ENCODE measurements around the gene ITPK1.
A peak's percentile ranks its signal among the peaks of the same experiment; 100 is the strongest.

The ITPK1 gene

DNA sequence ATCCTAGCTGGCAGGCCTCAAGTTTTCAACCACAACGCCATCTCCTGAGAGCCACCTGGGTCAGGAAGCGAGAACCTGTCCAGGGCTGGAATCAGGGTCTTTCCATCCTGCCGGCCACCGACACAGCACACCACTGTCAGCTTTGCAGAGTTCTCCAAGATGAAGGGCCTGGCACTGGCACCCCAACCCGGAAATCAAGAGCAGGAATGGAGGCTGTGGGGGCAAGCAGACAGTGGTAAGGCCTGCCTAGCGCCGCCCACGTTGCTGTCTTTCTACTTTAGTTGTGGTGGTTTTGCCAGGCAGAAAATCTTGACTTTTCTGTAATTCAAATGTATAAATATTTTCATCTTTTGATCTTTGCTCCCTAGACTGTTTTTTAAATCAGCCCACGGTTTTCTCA is 90.7 kb downstream of the ITPK1 start:
- no peaks in the 10 kb centered on the region for H3K4me1 ChIP-seq (ENCODE audit: control insufficient read depth, insufficient read depth, low read length)
- H3K9me3 ChIP-seq (ENCODE audit: control insufficient read depth, insufficient read depth, low read length) = no peaks in the 10 kb centered on the region
- no peak overlapping the region for H3K9ac ChIP-seq (ENCODE audit: low read depth, low read length)

DNA sequence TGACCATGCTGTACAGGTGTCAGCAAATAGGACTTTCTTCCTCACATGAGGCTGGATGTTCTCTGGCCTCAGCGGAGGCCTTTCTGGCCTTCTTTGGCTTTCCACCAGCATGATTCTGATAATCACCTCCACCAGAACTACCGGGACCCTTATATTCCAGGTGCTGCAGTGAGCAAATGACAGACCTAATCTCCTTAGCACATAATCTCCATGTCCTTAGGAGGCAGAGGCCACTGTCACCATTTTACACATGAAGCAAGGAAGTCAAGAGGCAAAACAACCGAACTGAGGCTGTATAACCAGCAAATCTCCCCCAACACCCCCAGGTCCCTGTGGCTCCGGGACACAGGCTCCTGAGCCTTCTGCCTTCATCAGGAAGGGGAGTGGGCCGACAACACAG is 91.2 kb downstream of the ITPK1 start:
- no peaks in the 10 kb centered on the region for H3K9me3 ChIP-seq (ENCODE audit: control insufficient read depth, insufficient read depth, low read length)
- no peak overlapping the region for H3K4me3 ChIP-seq (ENCODE audit: low read depth, low read length)
- no peak overlapping the region for H3K9ac ChIP-seq (ENCODE audit: low read depth, low read length)

More for the DNA sequence above, 90.7 kb downstream of the ITPK1 start:
- H3K4me3 ChIP-seq (ENCODE audit: low read depth, low read length) = no peak overlapping the region
- H3K36me3 ChIP-seq (ENCODE audit: control insufficient read depth, insufficient read depth, low read length) = no peaks in the 10 kb centered on the region
- no peaks in the 10 kb centered on the region for H3K27me3 ChIP-seq (ENCODE audit: control insufficient read depth, insufficient read depth, low read length)

DNA sequence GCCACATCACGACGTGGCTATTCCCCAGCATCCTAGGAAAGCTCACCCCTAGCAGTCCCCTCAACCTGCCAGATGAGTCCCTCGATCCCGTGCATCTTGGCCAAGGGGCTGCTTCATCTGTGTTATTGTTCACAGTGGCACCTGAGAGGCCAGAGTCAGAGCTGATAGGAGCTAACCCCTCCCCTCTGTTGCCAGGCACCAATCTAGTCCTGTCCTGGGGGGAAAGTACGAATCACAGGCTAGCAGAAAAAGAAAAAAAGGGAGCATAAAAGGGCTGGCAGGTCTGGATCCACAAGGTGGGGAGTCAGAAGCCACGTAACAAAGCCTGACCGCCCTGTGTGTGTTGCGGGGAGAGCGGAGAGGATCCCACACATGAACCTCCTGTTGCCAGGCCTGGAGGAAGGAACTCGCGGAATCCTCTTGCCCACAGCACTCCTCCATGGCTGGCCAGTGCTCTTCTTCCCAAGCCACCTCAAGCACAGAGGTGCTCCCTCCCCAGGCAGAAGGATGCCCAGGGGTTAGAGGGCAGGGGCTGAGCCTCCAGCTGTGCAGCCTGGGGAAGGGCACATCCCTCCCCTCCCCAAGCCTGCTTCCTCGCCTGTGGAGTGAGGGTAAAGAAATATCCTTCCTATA is 91.8 kb downstream of the ITPK1 start:
- no peaks in the 10 kb centered on the region for H3K9me3 ChIP-seq (ENCODE audit: control insufficient read depth, insufficient read depth, low read length)
- no peak overlapping the region for H3K9ac ChIP-seq (ENCODE audit: low read depth, low read length)
- H3K36me3 ChIP-seq (ENCODE audit: control insufficient read depth, insufficient read depth, low read length) = peaks cover 2% of the 10 kb centered on the region
- H3K27me3 ChIP-seq (ENCODE audit: control insufficient read depth, insufficient read depth, low read length) = no peaks in the 10 kb centered on the region
- no peak overlapping the region for H3K4me3 ChIP-seq (ENCODE audit: low read depth, low read length)
- H3K4me1 ChIP-seq (ENCODE audit: control insufficient read depth, insufficient read depth, low read length) = no peaks in the 10 kb centered on the region

More for the DNA sequence above, 91.2 kb downstream of the ITPK1 start:
- Histone ChIP-seq H3K27me3 (ENCODE audit: control insufficient read depth, insufficient read depth, low read length) (no peaks in the 10 kb centered on the region), H3K36me3 (ENCODE audit: control insufficient read depth, insufficient read depth, low read length) (no peaks in the 10 kb centered on the region), H3K4me1 (ENCODE audit: control insufficient read depth, insufficient read depth, low read length) (no peaks in the 10 kb centered on the region)

DNA sequence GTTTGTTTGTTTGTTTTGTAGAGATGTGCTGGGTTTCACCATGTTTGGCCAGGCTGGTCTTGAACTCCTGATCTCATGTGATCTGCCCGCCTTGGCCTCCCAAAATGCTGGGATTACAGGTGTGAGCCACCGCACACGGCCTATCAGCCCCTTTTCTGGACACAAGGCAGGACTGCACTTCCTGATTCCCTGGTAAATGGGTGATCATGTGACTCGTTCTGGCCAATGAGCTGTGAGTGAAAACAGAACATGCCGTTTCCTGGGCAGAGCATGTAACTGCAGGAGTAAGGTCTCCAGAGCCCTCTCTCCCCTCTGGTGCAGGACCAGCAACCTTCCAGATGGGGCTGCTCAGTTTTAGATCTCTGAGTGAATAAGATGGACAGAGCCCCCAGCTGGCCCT is 92.7 kb downstream of the ITPK1 start:
- H3K4me3 ChIP-seq (ENCODE audit: low read depth, low read length) = no peak overlapping the region
- peaks cover 3% of the 10 kb centered on the region for H3K4me1 ChIP-seq (ENCODE audit: control insufficient read depth, insufficient read depth, low read length)
- H3K36me3 ChIP-seq (ENCODE audit: control insufficient read depth, insufficient read depth, low read length) = peaks cover 2% of the 10 kb centered on the region
- H3K9me3 ChIP-seq (ENCODE audit: control insufficient read depth, insufficient read depth, low read length) = no peaks in the 10 kb centered on the region
- H3K27me3 ChIP-seq (ENCODE audit: control insufficient read depth, insufficient read depth, low read length) = no peaks in the 10 kb centered on the region
- no peak overlapping the region for H3K9ac ChIP-seq (ENCODE audit: low read depth, low read length)

DNA sequence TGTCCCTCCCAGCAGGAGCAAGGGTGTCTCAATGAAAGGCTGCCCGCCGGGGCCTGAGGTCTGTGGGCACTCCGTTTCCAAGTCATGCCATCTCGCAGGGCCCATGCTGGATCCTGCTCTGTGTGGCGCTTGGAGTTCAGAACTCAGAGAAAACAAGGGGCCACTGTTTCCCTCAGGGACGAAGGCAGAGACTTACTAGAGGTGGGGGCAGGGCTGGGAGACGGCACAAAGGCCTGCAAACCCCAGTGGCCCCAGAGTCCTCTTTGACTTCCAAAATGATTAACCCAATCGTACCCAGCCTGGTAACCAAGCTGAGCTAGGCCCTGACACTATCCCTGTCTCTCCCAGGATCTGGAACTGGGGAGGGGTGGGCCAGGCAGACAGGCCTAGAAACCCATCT is 95.8 kb downstream of the ITPK1 start:
- Histone ChIP-seq H3K4me1 (ENCODE audit: control insufficient read depth, insufficient read depth, low read length) (peaks cover 3% of the 10 kb centered on the region), H3K36me3 (ENCODE audit: control insufficient read depth, insufficient read depth, low read length) (peaks cover 9% of the 10 kb centered on the region), H3K27me3 (ENCODE audit: control insufficient read depth, insufficient read depth, low read length) (no peaks in the 10 kb centered on the region), H3K9me3 (ENCODE audit: control insufficient read depth, insufficient read depth, low read length) (no peaks in the 10 kb centered on the region), H3K9ac (ENCODE audit: low read depth, low read length) (no peak overlapping the region), H3K4me3 (ENCODE audit: low read depth, low read length) (no peak overlapping the region)

DNA sequence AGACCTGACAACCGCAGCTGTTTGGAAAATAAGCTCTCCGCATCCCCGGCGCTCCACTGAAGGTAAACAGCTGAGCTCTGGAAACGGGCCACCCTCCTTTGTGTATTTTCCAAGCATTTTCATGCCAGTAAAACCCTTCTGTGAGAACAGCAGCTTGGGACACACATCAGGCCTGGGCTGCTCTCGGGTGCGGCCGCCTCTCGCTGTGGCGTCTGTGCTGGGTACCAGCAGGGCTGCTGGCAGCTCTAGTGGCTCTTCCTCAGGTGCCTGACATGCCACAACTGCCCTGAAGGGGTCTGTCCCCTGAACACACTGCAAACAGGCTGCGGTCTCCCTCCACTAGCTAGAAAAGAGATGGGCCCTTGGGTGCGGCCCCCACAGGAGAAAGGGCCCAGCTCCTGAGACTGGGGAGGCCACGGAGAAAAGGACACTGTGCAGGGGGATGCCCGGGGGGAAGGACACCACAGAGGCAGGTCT is 96.3 kb downstream of the ITPK1 start:
- Histone ChIP-seq H3K27me3 (ENCODE audit: control insufficient read depth, insufficient read depth, low read length) (no peaks in the 10 kb centered on the region), H3K4me3 (ENCODE audit: low read depth, low read length) (no peak overlapping the region), H3K9me3 (ENCODE audit: control insufficient read depth, insufficient read depth, low read length) (no peaks in the 10 kb centered on the region), H3K4me1 (ENCODE audit: control insufficient read depth, insufficient read depth, low read length) (peaks cover 3% of the 10 kb centered on the region), H3K36me3 (ENCODE audit: control insufficient read depth, insufficient read depth, low read length) (peaks cover 14% of the 10 kb centered on the region), H3K9ac (ENCODE audit: low read depth, low read length) (peak overlapping the region; percentile 24)

DNA sequence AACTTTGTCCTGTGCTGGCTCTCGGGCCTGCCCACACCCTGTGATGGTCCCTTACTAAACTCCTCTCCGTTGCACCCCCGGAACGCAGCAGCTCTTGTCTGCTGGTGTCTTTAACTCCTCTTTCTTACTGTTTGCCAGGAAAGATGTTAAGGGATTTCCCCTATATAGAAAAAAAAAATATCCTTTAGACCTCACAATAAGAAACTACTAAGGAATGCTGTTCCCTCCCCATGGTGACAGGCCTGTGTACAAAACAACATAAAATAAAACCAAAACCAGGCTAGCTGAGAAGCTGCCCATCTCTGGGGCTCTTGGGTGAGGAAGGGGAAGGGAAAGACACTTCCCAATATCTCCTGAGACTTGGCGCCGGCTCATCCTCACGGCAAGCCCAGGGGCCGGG is 97.4 kb downstream of the ITPK1 start:
- Histone ChIP-seq H3K9me3 (ENCODE audit: control insufficient read depth, insufficient read depth, low read length) (no peaks in the 10 kb centered on the region), H3K9ac (ENCODE audit: low read depth, low read length) (no peak overlapping the region), H3K27me3 (ENCODE audit: control insufficient read depth, insufficient read depth, low read length) (no peaks in the 10 kb centered on the region), H3K4me3 (ENCODE audit: low read depth, low read length) (no peak overlapping the region), H3K4me1 (ENCODE audit: control insufficient read depth, insufficient read depth, low read length) (peaks cover 3% of the 10 kb centered on the region), H3K36me3 (ENCODE audit: control insufficient read depth, insufficient read depth, low read length) (peaks cover 14% of the 10 kb centered on the region)

DNA sequence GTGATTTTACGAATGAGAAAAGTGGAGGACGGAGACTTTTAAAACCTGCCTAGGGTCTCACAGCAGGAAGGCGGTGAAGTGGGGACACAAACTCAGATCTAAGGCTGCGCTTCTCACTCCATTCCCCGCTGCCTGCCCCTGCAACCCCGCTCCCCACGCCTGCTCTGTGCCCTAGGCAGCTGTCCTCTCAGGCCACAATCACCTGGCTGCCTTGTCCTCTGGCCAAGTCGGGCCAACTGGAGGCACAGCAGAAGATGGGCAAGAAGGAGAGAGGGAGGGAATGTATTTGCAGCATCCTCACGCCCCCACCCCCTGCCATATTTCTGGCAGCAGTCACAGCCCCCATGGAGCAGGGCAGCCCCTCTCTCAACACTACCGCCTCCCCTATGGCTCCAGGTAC is 97.8 kb downstream of the ITPK1 start:
- H3K36me3 ChIP-seq (ENCODE audit: control insufficient read depth, insufficient read depth, low read length) = peaks cover 14% of the 10 kb centered on the region
- peaks cover 3% of the 10 kb centered on the region for H3K4me1 ChIP-seq (ENCODE audit: control insufficient read depth, insufficient read depth, low read length)
- no peak overlapping the region for H3K9ac ChIP-seq (ENCODE audit: low read depth, low read length)
- no peaks in the 10 kb centered on the region for H3K27me3 ChIP-seq (ENCODE audit: control insufficient read depth, insufficient read depth, low read length)
- no peak overlapping the region for H3K4me3 ChIP-seq (ENCODE audit: low read depth, low read length)
- H3K9me3 ChIP-seq (ENCODE audit: control insufficient read depth, insufficient read depth, low read length) = no peaks in the 10 kb centered on the region

DNA sequence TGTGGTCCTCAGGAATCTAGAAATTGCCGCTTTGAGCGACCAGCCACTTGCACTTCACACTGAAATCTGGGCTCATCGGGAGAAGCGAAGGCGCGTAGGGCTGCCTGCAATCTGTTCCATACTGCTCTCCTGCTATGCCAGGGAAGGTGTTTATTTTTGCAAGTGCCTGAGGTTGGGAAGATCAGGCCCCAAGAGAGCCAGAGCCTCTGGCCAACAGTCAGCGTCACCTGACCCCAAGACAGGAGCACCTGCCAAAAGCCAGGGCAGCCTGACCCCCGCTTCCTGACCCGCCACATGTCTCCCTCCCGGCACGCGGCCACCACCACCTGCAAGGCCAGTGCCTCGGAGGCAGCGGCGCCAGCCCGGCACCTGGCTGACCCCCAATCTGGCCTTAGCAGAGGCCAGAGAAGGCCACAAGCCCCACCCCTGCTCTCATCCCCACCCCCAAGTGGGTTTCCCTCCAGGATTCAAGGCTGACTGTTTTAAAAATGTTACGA is 98.4 kb downstream of the ITPK1 start:
- peaks cover 3% of the 10 kb centered on the region for H3K4me1 ChIP-seq (ENCODE audit: control insufficient read depth, insufficient read depth, low read length)

DNA sequence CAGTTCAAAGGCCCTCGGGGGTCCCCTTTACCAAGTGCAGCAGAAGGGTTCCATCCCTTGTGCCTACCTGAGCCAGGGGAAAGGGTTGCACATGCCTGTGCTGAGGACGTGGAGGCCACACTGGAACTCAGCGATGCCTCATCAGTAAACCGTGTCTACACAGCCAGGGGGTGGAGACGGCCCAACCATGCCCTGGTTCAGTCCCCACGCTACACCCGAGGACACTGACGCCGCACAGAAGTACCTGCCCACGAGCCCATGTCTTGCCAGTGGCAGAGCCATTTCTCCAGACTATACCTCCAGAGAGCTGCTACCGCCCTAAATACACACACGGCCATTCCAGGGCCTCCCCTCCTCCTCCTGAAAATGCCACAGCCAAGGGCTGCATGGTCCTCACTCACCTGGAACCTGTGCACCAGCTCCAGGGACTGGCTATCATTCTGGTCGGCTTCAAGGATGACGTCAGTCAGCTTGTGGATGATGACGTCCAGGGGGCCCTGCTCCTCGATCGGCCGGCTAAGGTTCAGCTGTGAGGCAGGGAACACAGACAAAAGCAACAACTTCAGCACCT is 99.4 kb downstream of the ITPK1 start:
- Histone ChIP-seq H3K27me3 (ENCODE audit: control insufficient read depth, insufficient read depth, low read length) (no peaks in the 10 kb centered on the region), H3K9me3 (ENCODE audit: control insufficient read depth, insufficient read depth, low read length) (no peaks in the 10 kb centered on the region), H3K9ac (ENCODE audit: low read depth, low read length) (no peak overlapping the region), H3K36me3 (ENCODE audit: control insufficient read depth, insufficient read depth, low read length) (peaks cover 14% of the 10 kb centered on the region), H3K4me1 (ENCODE audit: control insufficient read depth, insufficient read depth, low read length) (peaks cover 3% of the 10 kb centered on the region), H3K4me3 (ENCODE audit: low read depth, low read length) (no peak overlapping the region)

More for the DNA sequence above, 98.4 kb downstream of the ITPK1 start:
- Histone ChIP-seq H3K9me3 (ENCODE audit: control insufficient read depth, insufficient read depth, low read length) (no peaks in the 10 kb centered on the region), H3K9ac (ENCODE audit: low read depth, low read length) (no peak overlapping the region), H3K27me3 (ENCODE audit: control insufficient read depth, insufficient read depth, low read length) (no peaks in the 10 kb centered on the region), H3K4me3 (ENCODE audit: low read depth, low read length) (no peak overlapping the region), H3K36me3 (ENCODE audit: control insufficient read depth, insufficient read depth, low read length) (peaks cover 14% of the 10 kb centered on the region)

DNA sequence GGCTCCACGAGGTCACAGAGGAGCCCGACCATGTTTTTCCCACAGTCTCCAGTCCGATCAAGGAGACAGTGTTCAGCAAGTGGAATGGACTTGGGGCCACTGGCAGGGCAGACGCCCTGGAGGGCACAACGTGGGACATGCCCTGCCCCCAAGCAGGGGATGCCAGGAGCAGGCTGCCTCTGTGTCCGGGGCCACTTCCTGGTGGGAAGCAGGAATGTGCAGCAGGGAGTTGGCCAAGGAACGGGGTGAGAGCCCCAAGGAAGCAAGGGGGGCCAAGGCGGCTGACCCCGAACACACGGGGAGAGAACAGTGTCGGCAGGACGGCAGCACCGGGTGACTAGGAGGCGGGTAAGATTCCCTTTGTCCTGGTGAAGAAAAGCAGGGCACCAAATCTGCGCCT is 100.2 kb downstream of the ITPK1 start:
- Histone ChIP-seq H3K4me1 (ENCODE audit: control insufficient read depth, insufficient read depth, low read length) (peaks cover 3% of the 10 kb centered on the region), H3K9ac (ENCODE audit: low read depth, low read length) (no peak overlapping the region), H3K27me3 (ENCODE audit: control insufficient read depth, insufficient read depth, low read length) (no peaks in the 10 kb centered on the region), H3K36me3 (ENCODE audit: control insufficient read depth, insufficient read depth, low read length) (peaks cover 14% of the 10 kb centered on the region), H3K4me3 (ENCODE audit: low read depth, low read length) (no peak overlapping the region), H3K9me3 (ENCODE audit: control insufficient read depth, insufficient read depth, low read length) (no peaks in the 10 kb centered on the region)

DNA sequence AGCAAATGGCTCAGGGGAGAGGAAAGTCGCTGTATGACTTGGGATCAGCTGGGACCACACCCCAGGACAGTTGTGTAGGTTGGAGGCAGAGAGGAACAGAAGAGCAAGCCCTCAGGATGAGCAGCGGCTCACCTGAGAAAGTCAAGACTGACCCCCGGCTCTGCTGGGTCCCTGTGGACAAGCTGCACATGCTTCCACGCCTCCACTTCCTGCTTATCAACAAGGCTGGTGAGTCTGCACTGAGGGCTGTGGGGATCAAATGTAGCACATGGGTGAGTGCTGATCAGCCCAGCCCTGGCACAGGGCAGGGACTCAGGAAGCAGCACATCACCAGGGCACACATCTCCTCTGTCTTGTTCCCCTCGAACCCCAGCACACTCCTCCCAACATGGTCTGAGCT is 100.7 kb downstream of the ITPK1 start:
- Histone ChIP-seq H3K9ac (ENCODE audit: low read depth, low read length) (no peak overlapping the region), H3K9me3 (ENCODE audit: control insufficient read depth, insufficient read depth, low read length) (no peaks in the 10 kb centered on the region), H3K4me3 (ENCODE audit: low read depth, low read length) (no peak overlapping the region), H3K4me1 (ENCODE audit: control insufficient read depth, insufficient read depth, low read length) (peaks cover 3% of the 10 kb centered on the region), H3K27me3 (ENCODE audit: control insufficient read depth, insufficient read depth, low read length) (no peaks in the 10 kb centered on the region), H3K36me3 (ENCODE audit: control insufficient read depth, insufficient read depth, low read length) (peaks cover 14% of the 10 kb centered on the region)
